ENCODE data around the gene PCBP4.

The PCBP4 gene

GRCh38 chr3:51954713-51955112 is 12.5 kb downstream of the PCBP4 start:
- DNase-seq = no peak

GRCh38 chr3:51954105-51954504 is 13.1 kb downstream of the PCBP4 start:
- no peak for DNase-seq

GRCh38 chr3:51953445-51953844 is 13.8 kb downstream of the PCBP4 start:
- DNase-seq = no peak

- no peak for DNase-seq
Observed at GRCh38 chr3:51950899-51951298, 16.4 kb downstream of the PCBP4 start.

GRCh38 chr3:51949121-51949520 is 18.1 kb downstream of the PCBP4 start:
- DNase-seq = no peak

- no peak for DNase-seq
Observed at GRCh38 chr3:51948016-51948580, 19.2 kb downstream of the PCBP4 start.

GRCh38 chr3:51947215-51947900 is 19.9 kb downstream of the PCBP4 start:
- DNase-seq = no peak

GRCh38 chr3:51946796-51947195 is 20.5 kb downstream of the PCBP4 start:
- DNase-seq = no peak

- DNase-seq = no peak
Observed at GRCh38 chr3:51945926-51946705, 21.1 kb downstream of the PCBP4 start.

- DNase-seq = no peak
Observed at GRCh38 chr3:51945031-51945840, 22.0 kb downstream of the PCBP4 start.

- DNase-seq = no peak
Observed at GRCh38 chr3:51944451-51945021, 22.7 kb downstream of the PCBP4 start.

GRCh38 chr3:51943451-51944391 is 23.5 kb downstream of the PCBP4 start:
- no peak for DNase-seq

GRCh38 chr3:51942603-51943450 is 24.4 kb downstream of the PCBP4 start:
- no peak for DNase-seq

- peak; percentile 99 for DNase-seq
Observed at GRCh38 chr3:51941798-51942602, 25.3 kb downstream of the PCBP4 start, which contains the start of the genes PARP3 and RRP9. Gene PARP3 (plus strand): TSS chr3:51942363. CDS start chr3:51943356, 993 bp downstream. Gene RRP9 (minus strand): TSS chr3:51941904. CDS start chr3:51941867, 37 bp downstream.

GRCh38 chr3:51941463-51941797 is 25.8 kb downstream of the PCBP4 start:
- DNase-seq = no peak

GRCh38 chr3:51940648-51941462 is 26.4 kb downstream of the PCBP4 start:
- DNase-seq = no peak

GRCh38 chr3:51938780-51939425 is 28.4 kb downstream of the PCBP4 start:
- DNase-seq = no peak
